ENCODE measurements around the gene NCOA6. TPM values are rescaled to one million over a fixed set of nuclear protein-coding genes. Genes with fewer than 3 reads are reported as not detected.

The NCOA6 gene
- total and polyA plus RNA-seq, 2 donors (not counting 1 experiment from before 2014, with no cell fraction given), result 16.0 to 31.9 TPM

GRCh38 chr20:34776177-34776576 lies 49.3 kb downstream of the NCOA6 start:
- WGBS (ENCODE audit: insufficient coverage), result 100% methylated on average over 8 of the region's 8 CpGs
- no peak overlapping the region for H3K9ac ChIP-seq (ENCODE audit: low read length)
- H3K27me3 Mint-ChIP-seq, result no peaks in the 10 kb centered on the region
- no peak overlapping the region for H3K27ac Mint-ChIP-seq
- no peak for ATAC-seq (ENCODE audit: low read depth)
- H3K4me1 Mint-ChIP-seq, result no peaks in the 10 kb centered on the region
- POLR2A ChIA-PET, result no interaction called here
- intact Hi-C loops (cut with micrococcal nuclease), result no loop called here
- TF ChIP-seq EZH2 (IDR thresholded peaks at IDR 0.05; ENCODE audit: borderline replicate concordance, insufficient read depth, low read depth, low read length, poor library complexity, severe bottlenecking), result no peak
- TF ChIP-seq CTCF (IDR thresholded peaks at IDR 0.05), result no peak
- CTCF ChIA-PET, result interaction anchor here (0.7 kb wide), 1 partner anchor 1894 kb away, joined by 6 read pairs; no protein-coding TSS in a partner anchor
- H3K4me1 ChIP-seq (ENCODE audit: control insufficient read depth in 2 of 2, insufficient read depth in 2 of 2, low read length in 2 of 2), result no peaks in the 10 kb centered on the region
- no peak overlapping the region for H3K4me3 ChIP-seq (ENCODE audit: control extremely low read depth in 1 of 5, extremely low read depth in 1 of 5, insufficient read depth in 1 of 5, low read depth in 2 of 5, low read length in 4 of 5)
- no peaks in the 10 kb centered on the region for H3K79me2 ChIP-seq (ENCODE audit: control insufficient read depth, insufficient read depth, low read length)
- no peak overlapping the region for H3K4me2 ChIP-seq (replicated peaks; ENCODE audit: low read depth, low read length, poor library complexity, severe bottlenecking)
- no peak overlapping the region for H3K4me3 Mint-ChIP-seq
- no peak for DNase-seq
- no peaks in the 10 kb centered on the region for H3K9me3 ChIP-seq (ENCODE audit: control extremely low read depth in 1 of 3, control insufficient read depth in 2 of 3, insufficient read depth in 1 of 3, low read length in 2 of 3)
- no peaks in the 10 kb centered on the region for H3K27me3 ChIP-seq (replicated peaks in 1 of 4; ENCODE audit: control extremely low read depth in 1 of 4, control insufficient read depth in 3 of 4, insufficient read depth in 4 of 4, low read length in 3 of 4)
- peaks cover 20 to 38% of the 10 kb centered on the region in 2 experiments for H3K36me3 ChIP-seq (replicated peaks in 1 of 2; ENCODE audit: control extremely low read depth in 1 of 2, control insufficient read depth in 1 of 2, extremely low read depth in 1 of 2, insufficient read depth in 2 of 2, low read length in 1 of 2)
- H3K9me3 Mint-ChIP-seq (ENCODE audit: insufficient read depth), result no peaks in the 10 kb centered on the region
- no peak overlapping the region for H3K27ac ChIP-seq (ENCODE audit: low read length in 2 of 2)
- no peak overlapping the region for H2AFZ ChIP-seq (ENCODE audit: insufficient read depth, low read depth, low read length, poor library complexity, severe bottlenecking)
- H4K20me1 ChIP-seq (ENCODE audit: control insufficient read depth, insufficient read depth, low read length, poor library complexity, severe bottlenecking), result no peaks in the 10 kb centered on the region

- Mint-ChIP-seq H3K27ac (no peak overlapping the region), H3K4me1 (no peaks in the 10 kb centered on the region), H3K9me3 (ENCODE audit: insufficient read depth) (no peaks in the 10 kb centered on the region), H3K27me3 (no peaks in the 10 kb centered on the region), H3K4me3 (no peak overlapping the region)
- Histone ChIP-seq H3K9ac (ENCODE audit: low read length) (no peak overlapping the region), H2AFZ (ENCODE audit: insufficient read depth, low read depth, low read length, poor library complexity, severe bottlenecking) (no peak overlapping the region), H4K20me1 (ENCODE audit: control insufficient read depth, insufficient read depth, low read length, poor library complexity, severe bottlenecking) (no peaks in the 10 kb centered on the region), H3K4me1 (ENCODE audit: control insufficient read depth in 2 of 2, insufficient read depth in 2 of 2, low read length in 2 of 2) (no peaks in the 10 kb centered on the region), H3K27me3 (replicated peaks in 1 of 4; ENCODE audit: control extremely low read depth in 1 of 4, control insufficient read depth in 3 of 4, insufficient read depth in 4 of 4, low read length in 3 of 4) (no peaks in the 10 kb centered on the region), H3K36me3 (replicated peaks in 1 of 2; ENCODE audit: control extremely low read depth in 1 of 2, control insufficient read depth in 1 of 2, extremely low read depth in 1 of 2, insufficient read depth in 2 of 2, low read length in 1 of 2) (peaks cover 19 to 36% of the 10 kb centered on the region in 2 experiments), H3K9me3 (ENCODE audit: control extremely low read depth in 1 of 3, control insufficient read depth in 2 of 3, insufficient read depth in 1 of 3, low read length in 2 of 3) (no peaks in the 10 kb centered on the region), H3K27ac (ENCODE audit: low read length in 2 of 2) (no peak overlapping the region), H3K4me3 (ENCODE audit: control extremely low read depth in 1 of 5, extremely low read depth in 1 of 5, insufficient read depth in 1 of 5, low read depth in 2 of 5, low read length in 4 of 5) (no peak overlapping the region), H3K79me2 (ENCODE audit: control insufficient read depth, insufficient read depth, low read length) (no peaks in the 10 kb centered on the region), H3K4me2 (replicated peaks; ENCODE audit: low read depth, low read length, poor library complexity, severe bottlenecking) (no peak overlapping the region)
- no peak for DNase-seq
- no peak for ATAC-seq (ENCODE audit: low read depth)
- POLR2A ChIA-PET, result no interaction called here
- no peak for TF ChIP-seq CTCF (IDR thresholded peaks at IDR 0.05)
- TF ChIP-seq EZH2 (IDR thresholded peaks at IDR 0.05; ENCODE audit: borderline replicate concordance, insufficient read depth, low read depth, low read length, poor library complexity, severe bottlenecking), result no peak
- CTCF ChIA-PET, result interaction anchor here (0.7 to 1.7 kb wide), 5 partner anchors 60 to 1254 kb away, joined by 3 to 6 read pairs (median 4); no protein-coding TSS in a partner anchor
- intact Hi-C loops (cut with micrococcal nuclease), result no loop called here
Measured at GRCh38 chr20:34774886-34775285, 50.6 kb downstream of the NCOA6 start.

Measured in B cell (primary cell).